Thyroid gland (tissue), 4 donors: ENCODE results near the gene KDM4E. TPM values are rescaled to one million over a fixed set of nuclear protein-coding genes. Genes with fewer than 3 reads are reported as not detected.
A peak's percentile ranks its signal among the peaks of the same experiment; 100 is the strongest.

Experiments
- DNase-seq, 2 donors: peaks; one replicate each; pipeline ENCODE4 v3.0.0-alpha.2; 2019
- H3K27ac ChIP-seq, 3 donors: fragments of 200-600 bp; sonication (generic); 1 replicate in 2 of 3; 2 replicates in 1 of 3; pipeline ENCODE4 v1.5.1; 2016 to 2019; ENCODE audit warnings: mild to moderate bottlenecking in 1 of 3, moderate library complexity in 1 of 3
- H3K27me3 ChIP-seq: fragments of 200-600 bp; sonication (generic); one replicate; pipeline ENCODE4 v1.5.1; 2019
- H3K36me3 ChIP-seq, 2 donors: fragments of 200-600 bp; sonication (generic); one replicate each; pipeline ENCODE4 v1.5.1; 2016 to 2019
- H3K4me1 ChIP-seq, 2 donors: fragments of 200-600 bp; sonication (generic); one replicate each; pipeline ENCODE4 v1.5.1; 2017 to 2019
- H3K4me3 ChIP-seq, 3 donors: fragments of 200-600 bp; sonication (generic); replicated peaks in 1 of 3; 1 replicate in 2 of 3; 2 replicates in 1 of 3; pipeline ENCODE4 v1.5.1; 2016; ENCODE audit warnings: mild to moderate bottlenecking in 1 of 3
- H3K9me3 ChIP-seq: fragments of 200-600 bp; sonication (generic); one replicate; pipeline ENCODE4 v1.5.1; 2017
- CTCF ChIP-seq, 6 experiments: fragments of 200-600 bp in 3 of 6; fragments of 450-650 bp in 3 of 6; sonication (generic) in 3 of 6; IDR thresholded peaks; one replicate each; pipeline ENCODE4 v1.5.1; 2016 to 2019; ENCODE audit warnings: antibody characterized with exemption in 6 of 6, mild to moderate bottlenecking in 2 of 6, inconsistent platforms in 1 of 6, moderate library complexity in 1 of 6
- POLR2A ChIP-seq, 2 donors: fragments of 450-650 bp; IDR thresholded peaks; one replicate each; pipeline ENCODE4 v1.6.1; 2017; ENCODE audit warnings: antibody characterized with exemption in 2 of 2, mild to moderate bottlenecking in 2 of 2, moderate library complexity in 1 of 2
- WGBS, 2 donors: methylation state at CpG; one replicate each; pipeline ENCODE4 v1.1.5; 2017; 5-methylcytosine and 5-hydroxymethylcytosine counted together
- intact Hi-C: fragments of 100-400 bp; cut with DNase I; formaldehyde crosslinking; loops from one replicate; pipeline ENCODE4 v1.15.1; 2023
- total RNA-seq, 4 donors: library from RNA; depleted of rRNA; stranded (reverse); fragments of >200 nt; gene quantifications; one replicate each; pipeline ENCODE4 v1.2.3, GENCODE V29; 2016

The KDM4E gene
- total RNA-seq, 4 donors from 2014 or later = not detected

GRCh38 chr11:95067039-95067840, 42.2 kb downstream of the KDM4E start:
- WGBS, 2 donors = 0% methylated on average over 11 to 29 of the region's 98 CpGs
- H3K4me3 ChIP-seq = peak overlapping the region; percentile 80 to 90 (median 86)
- no peaks in the 10 kb centered on the region for H3K27me3 ChIP-seq
- DNase-seq = peak; percentile 85 to 86
- H3K9me3 ChIP-seq = no peaks in the 10 kb centered on the region
- H3K27ac ChIP-seq = peak overlapping the region; percentile 98 to 99 (median 99)
- intact Hi-C loops = no loop called here
- H3K36me3 ChIP-seq = no peaks in the 10 kb centered on the region
- TF ChIP-seq POLR2A (IDR thresholded peaks at IDR 0.05) (peak; percentile 20 to 82), CTCF (IDR thresholded peaks at IDR 0.05) (peak; percentile 20 to 77 (median 54))
- peaks cover 9 to 13% of the 10 kb centered on the region in 2 donors for H3K4me1 ChIP-seq

- Histone ChIP-seq H3K4me3 (peak overlapping the region; percentile 80 to 90 (median 86)), H3K27ac (peak overlapping the region; percentile 98 to 99 (median 99)), H3K27me3 (no peaks in the 10 kb centered on the region), H3K36me3 (no peaks in the 10 kb centered on the region), H3K4me1 (peaks cover 9 to 13% of the 10 kb centered on the region in 2 donors), H3K9me3 (no peaks in the 10 kb centered on the region)
- TF ChIP-seq CTCF (IDR thresholded peaks at IDR 0.05) (no peak), POLR2A (IDR thresholded peaks at IDR 0.05) (no peak)
- WGBS, 2 donors = 0% methylated on average over 16 of the region's 16 CpGs
- intact Hi-C loops = no loop called here
- DNase-seq = no peak
These were observed 42.8 kb downstream of the KDM4E start for GRCh38 chr11:95067841-95068219.

- DNase-seq = peak; percentile 87 to 89
- no peaks in the 10 kb centered on the region for H3K27me3 ChIP-seq
- peaks cover 9 to 13% of the 10 kb centered on the region in 2 donors for H3K4me1 ChIP-seq
- no peaks in the 10 kb centered on the region for H3K9me3 ChIP-seq
- WGBS, 2 donors = 7 to 8% methylated on average over 5 of the region's 5 CpGs
- TF ChIP-seq POLR2A (IDR thresholded peaks at IDR 0.05) (peak; percentile 59 to 96), CTCF (IDR thresholded peaks at IDR 0.05) (no peak)
- peak overlapping the region; percentile 98 to 99 (median 99) for H3K27ac ChIP-seq
- H3K36me3 ChIP-seq = no peaks in the 10 kb centered on the region
- intact Hi-C loops = no loop called here
- H3K4me3 ChIP-seq = peak overlapping the region; percentile 80 to 90 (median 86)
These were observed 43.5 kb downstream of the KDM4E start for GRCh38 chr11:95068549-95068948.

- H3K27ac ChIP-seq = no peak overlapping the region
- H3K4me3 ChIP-seq = no peak overlapping the region
- H3K27me3 ChIP-seq = no peaks in the 10 kb centered on the region
- H3K9me3 ChIP-seq = no peaks in the 10 kb centered on the region
- TF ChIP-seq CTCF (IDR thresholded peaks at IDR 0.05) (no peak), POLR2A (IDR thresholded peaks at IDR 0.05) (no peak)
- H3K4me1 ChIP-seq = peaks cover 22 to 28% of the 10 kb centered on the region in 2 donors
- DNase-seq = no peak
- intact Hi-C loops = loop anchor here (5.0 kb wide), 2 partner anchors 82 to 697 kb away; no protein-coding TSS in a partner anchor
- 92 to 94% methylated on average over 1 of the region's 1 CpG for WGBS, 2 donors
- no peaks in the 10 kb centered on the region for H3K36me3 ChIP-seq
These were observed 45.4 kb downstream of the KDM4E start for GRCh38 chr11:95070471-95070870.

- intact Hi-C loops = loop anchor here (5.0 kb wide), 2 partner anchors 79 to 694 kb away; no protein-coding TSS in a partner anchor
- H3K4me3 ChIP-seq = no peak overlapping the region
- H3K36me3 ChIP-seq = no peaks in the 10 kb centered on the region
- H3K9me3 ChIP-seq = no peaks in the 10 kb centered on the region
- H3K4me1 ChIP-seq = peaks cover 40 to 44% of the 10 kb centered on the region in 2 donors
- TF ChIP-seq CTCF (IDR thresholded peaks at IDR 0.05) (no peak), POLR2A (IDR thresholded peaks at IDR 0.05) (no peak)
- DNase-seq = no peak
- no peaks in the 10 kb centered on the region for H3K27me3 ChIP-seq
- no peak overlapping the region for H3K27ac ChIP-seq
These were observed 47.9 kb downstream of the KDM4E start for GRCh38 chr11:95072948-95073347.
